HG03097 (cell line): ENCODE measurements around the gene B4GALNT4.

Experiments used
- ATAC-seq: cut with Tn5 transposase; IDR thresholded peaks from one replicate; pipeline ENCODE4 v1.9.1; 2021; ENCODE audit not compliant: unreplicated experiment, low FRiP score

Gene B4GALNT4

DNA sequence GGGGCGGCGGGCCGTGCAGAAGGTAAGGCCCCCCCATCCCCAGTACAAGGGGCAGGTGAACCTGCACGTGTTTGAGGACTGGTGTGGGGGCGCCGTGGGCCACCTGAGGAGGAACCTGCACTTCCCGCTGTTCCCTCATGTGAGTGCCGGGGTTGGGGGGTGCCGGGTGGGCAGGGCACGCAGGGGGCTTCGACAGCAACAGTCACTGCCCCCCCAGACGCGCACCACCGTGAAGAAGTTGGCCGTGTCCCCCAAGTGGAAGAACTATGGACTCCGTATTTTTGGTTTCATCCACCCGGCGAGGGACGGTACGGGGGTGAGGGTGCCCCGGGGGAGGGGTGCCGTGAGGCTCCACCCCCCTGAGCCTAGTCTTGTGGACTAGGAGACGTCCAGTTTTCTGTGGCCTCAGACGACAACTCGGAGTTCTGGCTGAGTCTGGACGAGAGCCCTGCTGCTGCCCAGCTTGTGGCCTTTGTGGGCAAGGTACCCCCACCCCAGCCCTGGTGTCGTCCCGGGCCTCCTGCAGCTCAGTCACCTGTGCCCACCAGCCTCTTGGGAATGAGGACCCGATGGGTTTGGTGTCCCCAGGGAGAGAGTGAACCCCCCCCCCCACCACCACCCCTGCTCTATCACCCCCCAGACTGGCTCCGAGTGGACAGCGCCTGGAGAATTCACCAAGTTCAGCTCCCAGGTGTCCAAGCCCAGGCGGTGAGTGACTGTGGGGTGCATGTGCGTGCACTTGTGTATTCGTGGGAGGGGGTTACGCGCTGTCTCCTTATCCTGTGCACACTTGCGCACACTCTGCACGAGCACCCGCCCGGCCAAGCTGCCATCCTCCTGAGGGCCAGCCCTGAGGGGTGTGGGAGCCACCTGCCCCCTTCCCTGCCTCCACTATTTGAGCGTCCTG lies 3.8 kb downstream of the B4GALNT4 start:
- ATAC-seq, result no peak

DNA sequence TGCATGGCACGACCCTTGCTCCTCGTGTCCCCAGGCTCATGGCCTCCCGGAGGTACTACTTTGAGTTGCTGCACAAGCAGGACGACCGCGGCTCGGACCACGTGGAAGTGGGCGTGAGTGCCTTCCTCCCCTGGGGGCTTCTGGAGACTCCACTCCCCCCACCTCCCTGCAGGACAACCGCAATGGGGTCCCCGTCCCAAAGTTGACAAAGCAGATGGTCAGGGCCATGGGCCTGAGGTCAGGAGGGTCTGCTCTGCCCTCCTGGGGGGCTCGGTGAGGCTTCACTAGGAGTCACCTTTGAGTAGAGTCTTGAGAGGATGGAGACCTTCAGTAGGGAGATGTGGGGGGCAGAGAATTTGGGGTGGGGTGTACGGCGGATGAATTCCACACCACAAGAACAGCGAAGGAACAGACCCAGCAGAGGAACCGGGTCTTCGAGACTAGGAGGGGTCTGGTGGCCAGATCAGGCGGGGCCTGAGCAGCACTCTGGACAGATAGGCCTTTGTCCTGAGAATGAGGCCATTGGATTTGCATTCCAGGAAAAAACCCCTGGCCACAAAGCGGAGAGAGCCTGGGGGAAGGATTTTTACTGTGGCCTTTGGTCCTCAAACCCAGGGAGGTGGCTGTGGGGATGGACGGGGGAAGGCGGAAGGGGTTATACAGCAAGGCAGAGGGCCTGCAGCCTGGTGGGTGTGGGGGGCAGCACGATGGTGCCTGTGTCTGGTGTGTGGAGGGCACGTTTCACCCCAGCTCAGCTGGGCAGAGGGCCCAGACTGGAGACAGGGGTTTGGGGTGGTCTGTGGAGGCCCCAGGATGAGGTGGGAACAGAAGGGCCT lies 4.6 kb downstream of the B4GALNT4 start:
- no peak for ATAC-seq

DNA sequence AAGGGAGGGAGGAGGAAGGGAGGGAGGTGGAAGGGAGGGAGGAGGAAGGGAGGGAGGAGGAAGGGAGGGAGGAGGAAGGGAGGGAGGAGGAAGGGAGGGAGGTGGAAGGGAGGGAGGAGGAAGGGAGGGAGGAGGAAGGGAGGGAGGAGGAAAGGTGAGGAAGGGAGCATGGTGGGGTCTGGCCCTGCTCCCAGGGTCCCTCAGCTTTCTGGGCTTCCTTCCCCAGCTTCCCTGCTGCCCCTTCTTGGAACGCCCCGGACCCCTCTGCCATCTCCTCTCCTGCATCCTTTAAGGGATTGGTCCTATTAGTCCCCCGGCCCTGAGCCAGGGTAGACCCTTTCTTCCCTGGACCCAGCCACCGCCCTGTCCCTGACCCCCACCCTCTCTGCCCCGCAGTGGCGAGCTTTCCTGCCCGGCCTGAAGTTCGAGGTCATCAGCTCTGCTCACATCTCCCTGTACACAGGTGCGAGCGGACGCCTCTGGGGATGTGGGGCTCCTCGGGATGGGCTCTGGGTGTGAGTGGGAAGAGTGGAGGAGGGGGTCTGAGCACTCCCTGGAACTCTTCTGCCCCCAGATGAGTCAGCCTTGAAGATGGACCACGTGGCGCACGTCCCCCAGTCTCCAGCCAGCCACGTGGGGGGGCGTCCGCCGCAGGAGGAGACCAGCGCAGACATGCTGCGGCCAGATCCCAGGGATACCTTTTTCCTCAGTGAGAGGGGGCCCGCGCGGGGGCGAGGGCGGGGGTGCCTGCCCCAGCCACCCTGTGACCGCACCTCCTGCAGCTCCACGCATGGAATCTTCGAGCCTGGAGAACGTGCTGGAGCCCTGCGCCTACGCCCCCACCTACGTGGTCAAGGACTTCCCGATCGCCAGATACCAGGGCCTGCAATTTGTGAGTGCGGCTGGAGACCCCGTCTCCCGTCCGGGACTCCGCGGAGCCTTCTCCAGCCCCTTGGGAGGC lies 6.0 kb downstream of the B4GALNT4 start:
- no peak for ATAC-seq

DNA sequence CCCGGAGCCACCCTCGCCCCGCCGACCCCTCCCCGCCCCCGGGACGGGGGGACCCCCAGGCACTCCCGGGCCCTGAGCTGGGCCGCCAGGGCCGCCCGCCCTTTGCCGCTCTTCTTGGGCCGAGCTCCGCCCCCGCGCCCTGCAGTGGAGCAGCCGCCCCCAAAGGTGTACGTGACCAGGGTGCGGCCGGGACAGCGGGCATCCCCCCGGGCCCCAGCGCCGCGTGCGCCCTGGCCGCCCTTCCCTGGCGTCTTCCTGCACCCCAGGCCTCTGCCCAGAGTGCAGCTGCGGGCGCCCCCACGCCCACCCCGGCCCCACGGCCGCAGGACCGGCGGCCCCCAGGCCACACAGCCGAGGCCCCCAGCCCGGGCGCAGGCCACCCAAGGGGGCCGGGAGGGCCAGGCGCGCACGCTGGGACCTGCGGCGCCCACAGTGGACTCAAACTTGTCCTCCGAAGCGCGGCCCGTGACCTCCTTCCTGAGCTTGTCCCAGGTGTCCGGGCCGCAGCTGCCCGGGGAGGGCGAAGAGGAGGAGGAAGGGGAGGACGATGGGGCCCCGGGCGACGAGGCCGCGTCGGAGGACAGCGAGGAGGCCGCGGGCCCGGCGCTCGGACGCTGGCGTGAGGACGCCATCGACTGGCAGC lies 7.4 kb downstream of the B4GALNT4 start:
- no peak for ATAC-seq

DNA sequence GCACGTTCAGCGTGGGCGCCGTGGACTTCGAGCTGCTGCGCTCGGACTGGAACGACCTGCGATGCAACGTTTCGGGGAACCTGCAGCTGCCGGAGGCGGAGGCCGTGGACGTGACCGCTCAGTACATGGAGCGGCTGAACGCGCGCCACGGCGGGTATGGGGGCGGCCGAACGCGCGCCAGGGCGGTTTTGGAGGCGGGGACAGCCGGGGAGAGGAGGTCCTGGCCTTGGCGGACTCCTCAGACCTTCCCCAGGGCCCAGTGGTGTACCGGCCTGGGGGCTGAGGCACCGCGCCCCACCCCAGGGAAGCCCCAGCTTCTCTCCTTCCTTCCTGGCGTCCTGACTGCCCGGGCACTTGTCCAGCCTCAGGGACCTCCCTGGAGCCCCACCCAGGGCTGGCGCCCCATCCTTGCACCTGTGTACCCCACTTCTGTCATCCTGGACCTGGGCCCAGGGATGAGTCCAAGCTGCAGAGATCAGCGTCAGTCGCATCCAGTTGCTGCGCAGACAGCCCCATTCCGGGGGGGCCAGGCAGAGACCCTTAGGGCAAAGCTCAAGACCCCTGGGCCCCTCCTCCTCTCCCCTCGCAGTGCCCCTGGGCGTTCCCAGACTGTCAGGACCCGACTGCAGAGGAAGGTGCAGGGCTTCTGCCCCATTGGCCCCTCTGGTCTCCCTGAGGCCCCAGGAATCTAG lies 8.0 kb downstream of the B4GALNT4 start:
- ATAC-seq, result no peak

DNA sequence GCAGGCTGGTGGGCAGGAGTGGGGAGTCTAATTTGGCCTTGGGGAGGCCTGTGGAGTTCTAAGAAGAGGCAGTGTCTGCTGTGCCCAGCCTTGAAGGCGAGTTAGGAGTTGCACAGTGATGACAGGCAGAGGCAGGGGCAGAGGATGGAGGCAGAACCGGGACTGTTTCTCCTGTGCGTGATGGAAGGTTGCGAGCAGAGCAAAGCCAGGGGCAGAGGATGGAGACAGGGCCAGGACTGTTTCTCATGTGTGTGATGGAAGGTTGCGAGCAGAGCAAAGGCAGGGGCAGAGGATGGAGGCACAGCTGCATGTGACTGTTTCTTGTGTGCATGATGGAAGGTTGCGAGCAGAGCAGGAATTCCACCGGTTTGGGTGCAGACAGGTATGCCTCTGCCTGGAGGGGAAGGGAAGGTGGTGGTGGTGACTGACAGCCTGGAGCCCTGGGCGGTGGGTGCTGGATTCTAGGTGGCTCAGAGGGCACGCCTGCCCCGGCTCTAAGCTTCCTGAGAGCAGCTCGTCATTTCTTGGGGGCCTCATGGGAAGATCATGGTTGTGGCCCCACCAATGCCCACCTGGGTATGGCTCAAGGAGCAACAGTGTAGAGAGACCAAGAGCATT lies 8.7 kb downstream of the B4GALNT4 start:
- no peak for ATAC-seq

DNA sequence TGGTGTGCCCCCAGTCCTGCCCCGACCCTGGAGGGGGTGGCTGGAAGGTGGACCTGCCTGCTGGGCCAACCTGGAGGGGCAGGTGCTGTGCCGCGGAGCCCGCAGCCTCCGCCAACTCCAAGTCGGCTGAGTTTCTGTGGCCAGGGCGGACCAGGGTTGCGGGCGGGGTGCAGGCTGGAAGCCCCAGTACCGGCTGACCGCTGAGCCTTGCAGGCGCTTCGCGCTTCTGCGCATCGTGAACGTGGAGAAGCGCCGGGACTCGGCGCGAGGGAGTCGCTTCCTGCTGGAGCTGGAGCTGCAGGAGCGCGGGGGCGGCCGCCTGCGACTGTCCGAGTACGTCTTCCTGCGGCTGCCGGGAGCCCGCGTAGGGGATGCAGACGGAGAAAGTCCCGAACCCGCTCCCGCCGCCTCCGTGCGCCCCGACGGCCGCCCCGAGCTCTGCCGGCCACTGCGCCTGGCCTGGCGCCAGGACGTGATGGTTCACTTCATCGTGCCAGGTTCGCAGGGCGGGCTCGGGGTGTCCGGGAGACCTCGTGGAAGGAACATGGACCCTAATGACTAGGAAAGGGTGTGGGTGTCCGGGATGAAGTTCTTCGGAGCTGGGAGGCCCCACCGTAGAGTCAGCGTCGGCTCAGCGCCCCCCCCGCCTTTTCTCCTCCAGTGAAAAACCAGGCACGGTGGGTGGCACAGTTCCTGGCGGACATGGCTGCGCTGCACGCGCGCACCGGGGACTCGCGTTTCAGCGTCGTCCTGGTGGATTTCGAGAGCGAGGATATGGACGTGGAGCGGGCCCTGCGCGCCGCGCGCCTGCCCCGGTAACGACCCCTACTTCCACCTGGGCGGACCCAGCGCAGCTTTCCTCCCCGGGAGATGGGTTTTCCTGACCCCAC lies 10.2 kb downstream of the B4GALNT4 start:
- no peak for ATAC-seq

DNA sequence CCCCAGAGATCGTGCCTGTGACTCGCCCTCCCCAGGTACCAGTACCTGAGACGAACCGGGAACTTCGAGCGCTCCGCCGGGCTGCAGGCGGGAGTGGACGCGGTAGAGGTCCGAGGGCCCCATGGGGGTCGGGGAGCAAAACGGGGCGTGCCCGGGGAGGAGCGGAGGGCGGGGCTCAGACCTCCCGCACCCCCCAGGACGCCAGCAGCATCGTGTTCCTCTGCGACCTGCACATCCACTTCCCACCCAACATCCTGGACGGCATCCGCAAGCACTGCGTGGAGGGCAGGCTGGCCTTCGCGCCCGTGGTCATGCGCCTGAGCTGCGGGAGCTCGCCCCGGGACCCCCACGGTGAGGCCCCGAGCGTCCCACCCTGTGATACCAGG lies 10.8 kb downstream of the B4GALNT4 start:
- no peak for ATAC-seq

DNA sequence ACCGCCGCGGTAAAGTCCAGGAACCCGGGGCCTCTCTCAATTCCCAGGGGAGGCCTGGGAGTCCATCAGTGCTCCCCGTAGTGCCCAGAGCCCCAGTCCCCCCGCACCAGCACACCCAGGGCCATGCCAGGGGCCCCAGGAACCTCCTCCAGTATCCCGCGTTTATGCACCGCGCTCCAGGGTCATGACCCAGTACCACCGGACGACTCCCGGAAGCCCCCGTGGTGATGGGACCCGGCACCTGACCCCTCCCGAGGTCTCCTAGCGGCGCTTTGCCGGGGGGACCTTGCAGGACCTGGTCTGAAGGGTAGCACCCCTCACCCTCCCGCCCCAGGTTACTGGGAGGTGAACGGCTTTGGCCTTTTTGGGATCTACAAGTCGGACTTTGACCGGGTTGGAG lies 11.2 kb downstream of the B4GALNT4 start:
- ATAC-seq, result no peak

DNA sequence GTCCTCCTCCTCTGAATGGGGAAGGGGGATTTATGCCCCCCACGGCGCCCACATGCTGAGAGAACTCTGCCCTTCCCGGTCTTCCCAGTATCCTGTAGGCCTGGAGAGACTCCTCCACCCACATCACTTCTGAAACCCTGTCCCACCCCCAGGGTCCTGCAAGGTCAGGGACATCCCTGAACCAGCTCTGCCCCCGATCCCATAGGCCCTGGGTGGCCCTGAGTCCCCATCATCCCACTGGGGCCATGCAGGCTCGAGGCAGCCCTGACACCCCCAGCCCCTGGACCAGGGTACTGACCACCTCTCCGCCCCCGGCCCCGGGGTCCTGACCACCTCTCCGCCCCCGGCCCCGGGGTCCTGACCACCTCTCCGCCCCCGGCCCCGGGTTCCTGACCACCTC lies 11.7 kb downstream of the B4GALNT4 start:
- no peak for ATAC-seq

DNA sequence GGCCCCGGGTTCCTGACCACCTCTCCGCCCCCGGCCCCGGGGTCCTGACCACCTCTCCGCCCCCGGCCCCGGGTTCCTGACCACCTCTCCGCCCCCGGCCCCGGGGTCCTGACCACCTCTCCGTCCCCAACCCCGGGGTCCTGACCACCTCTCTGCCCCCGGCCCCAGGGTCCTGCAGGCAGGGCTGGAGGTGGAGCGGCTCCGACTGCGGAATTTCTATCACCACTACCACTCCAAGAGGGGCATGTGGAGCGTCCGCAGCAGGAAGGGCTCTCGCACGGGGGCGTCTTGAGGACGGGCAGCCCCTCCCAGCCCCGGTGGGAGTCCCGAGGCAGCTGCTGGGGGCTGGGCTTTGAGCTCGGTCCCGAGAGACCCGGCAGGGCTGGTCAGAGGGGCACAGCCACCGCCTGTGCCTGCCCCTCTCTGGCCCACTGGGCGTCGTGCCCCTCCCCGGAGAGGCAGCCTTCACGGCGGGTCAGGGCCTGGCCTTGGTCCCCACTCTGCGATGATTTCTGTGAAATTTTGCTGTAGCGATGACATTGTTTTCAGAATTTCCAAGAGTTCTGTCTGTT lies 12.3 kb downstream of the B4GALNT4 start:
- ATAC-seq, result no peak

DNA sequence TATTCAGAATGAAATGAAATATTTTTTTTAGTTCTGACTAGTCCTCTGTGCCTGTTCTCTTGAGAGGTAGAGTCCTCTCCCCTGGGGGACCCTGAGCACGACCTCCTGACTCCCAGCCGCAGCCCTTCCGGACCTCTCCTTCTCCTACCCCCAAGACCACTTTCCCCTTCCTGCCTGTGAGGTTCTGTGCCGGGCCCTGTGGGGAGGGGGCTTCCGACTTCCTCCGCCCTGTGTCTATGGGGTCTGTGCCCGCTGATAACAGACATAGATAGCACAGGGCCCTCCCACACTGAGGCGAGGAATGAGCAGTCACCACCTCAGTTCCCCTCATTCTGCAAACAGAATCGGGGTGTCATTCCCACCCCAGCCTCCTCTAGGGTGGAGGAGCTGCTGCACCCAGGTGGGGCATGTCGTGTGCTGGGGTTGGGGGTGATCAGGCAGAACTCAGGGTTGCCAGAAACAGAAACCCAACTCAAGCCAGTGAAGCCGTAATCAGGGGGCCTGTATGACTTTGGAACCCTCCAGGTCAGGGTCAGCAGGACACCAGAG lies 12.9 kb downstream of the B4GALNT4 start:
- no peak for ATAC-seq

DNA sequence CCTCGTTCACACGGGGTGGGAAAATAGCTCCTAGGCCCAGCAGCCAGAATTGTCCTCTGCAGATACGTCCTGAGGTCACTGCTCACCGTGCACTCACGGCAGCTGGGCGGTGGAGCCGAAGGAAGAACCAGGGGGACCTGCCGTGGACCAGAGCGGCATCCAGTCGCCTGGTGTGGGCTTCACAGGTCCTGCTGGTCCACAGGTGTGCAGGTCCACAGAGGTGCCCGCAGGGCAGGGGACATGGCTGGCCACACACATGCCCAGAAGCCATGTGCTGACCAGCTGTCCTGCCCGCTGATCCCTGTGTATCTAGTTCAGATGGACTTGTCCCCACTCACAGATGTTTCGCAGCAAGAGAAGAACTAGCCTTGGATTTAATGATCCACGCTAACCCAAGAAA lies 14.1 kb downstream of the B4GALNT4 start:
- no peak for ATAC-seq

DNA sequence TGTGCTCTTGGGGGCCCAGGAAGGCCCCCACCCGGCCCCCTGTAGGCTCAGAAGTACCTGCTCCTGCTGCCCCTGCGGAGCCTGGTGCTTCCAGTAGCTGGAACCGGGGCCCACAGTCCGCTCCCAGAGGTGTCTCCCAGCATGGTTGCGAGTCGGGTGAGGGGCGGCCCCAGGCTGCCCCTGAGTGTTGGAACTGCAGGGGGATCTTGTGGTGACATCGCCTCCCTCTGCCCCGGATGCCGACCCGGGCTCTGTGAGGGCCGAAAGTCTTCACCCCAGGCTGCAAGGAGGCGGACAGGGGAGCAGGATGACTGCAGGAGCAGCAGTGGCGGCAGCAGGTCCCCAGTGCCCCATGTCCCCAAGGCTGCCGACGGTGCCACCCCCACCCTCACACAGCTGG lies 15.2 kb downstream of the B4GALNT4 start:
- no peak for ATAC-seq

DNA sequence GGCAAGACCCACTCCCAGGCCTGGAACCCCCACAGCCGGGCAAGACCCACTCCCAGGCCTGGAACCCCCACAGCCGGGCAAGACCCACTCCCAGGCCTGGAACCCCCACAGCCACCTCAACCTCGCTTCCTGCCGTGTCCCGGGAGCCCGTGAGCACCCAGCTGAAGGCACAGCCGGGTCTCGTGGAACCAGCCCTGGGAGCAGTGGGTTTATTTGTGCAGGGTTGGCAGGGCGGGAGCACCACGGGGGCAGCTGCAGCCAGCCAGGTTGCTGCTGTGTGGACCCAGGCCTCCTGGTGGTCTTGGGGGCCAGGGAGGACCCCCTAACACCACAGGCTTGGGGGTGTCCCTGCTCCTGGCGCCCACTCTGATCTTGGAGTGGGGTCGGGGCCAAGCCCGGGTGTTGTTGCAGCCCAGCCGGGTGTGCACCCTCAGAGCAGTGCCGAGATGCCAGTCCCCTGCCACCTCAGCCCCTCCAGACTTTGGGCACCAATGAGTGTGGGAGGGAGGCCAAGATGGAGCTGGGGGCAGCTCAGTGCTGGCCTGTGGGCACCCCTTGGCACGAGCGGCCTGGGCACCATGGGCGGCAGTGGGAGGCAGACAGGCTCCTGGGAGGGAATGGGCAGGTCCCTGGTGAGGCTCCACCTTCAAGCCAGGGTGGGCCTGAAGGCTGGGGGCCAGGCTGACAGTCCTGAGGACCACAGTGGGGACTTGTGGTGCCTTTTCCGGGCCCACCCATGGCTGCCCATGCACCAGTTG lies 16.5 kb downstream of the B4GALNT4 start:
- ATAC-seq, result no peak

DNA sequence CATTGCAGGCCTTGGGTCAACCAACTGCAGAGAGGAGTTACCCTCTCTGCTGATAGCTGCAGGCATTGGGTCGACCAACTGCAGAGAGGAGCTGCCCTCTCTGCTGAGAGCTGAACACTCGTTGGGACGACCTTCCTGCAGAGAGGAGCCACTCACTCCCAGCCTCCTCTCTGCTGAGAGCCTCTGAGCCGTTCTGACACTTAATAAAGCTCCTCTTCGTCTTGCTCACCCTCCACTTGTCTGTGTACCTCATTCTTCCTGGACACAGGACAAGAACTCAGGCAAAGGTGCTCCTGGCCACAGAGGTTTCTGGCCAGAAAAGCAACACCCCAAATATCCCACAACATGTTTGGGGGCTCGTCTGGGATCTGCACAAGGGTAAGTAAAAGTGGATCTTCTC lies 17.2 kb downstream of the B4GALNT4 start:
- no peak for ATAC-seq
